C4-2B (cell line): ENCODE measurements around the gene B3GNT9.

Source experiments
- CTCF ChIP-seq: fragments of 450-650 bp; conservative IDR thresholded peaks from 2 replicates; pipeline ENCODE4 v1.5.1; 2017; ENCODE audit warnings: mild to moderate bottlenecking
- ZFX ChIP-seq: fragments of 450-650 bp; IDR thresholded peaks from 2 replicates; pipeline ENCODE4 v1.6.1; 2017

GRCh38 chr16:67109407-67110135 lies 41.2 kb downstream of the B3GNT9 start, which contains the start of gene PHAF1:
- TF ChIP-seq CTCF, result no peak
- TF ChIP-seq ZFX, result peak; percentile 43; the same call in 1 of the 2 replicates
